22Rv1 (cell line): ENCODE measurements around the gene HIVEP3.

Source experiments
- H3K27ac ChIP-seq: fragments of 450-650 bp; 2 replicates; pipeline ENCODE4 v1.5.1; 2017
- CTCF ChIP-seq: fragments of 450-650 bp; IDR thresholded peaks from 2 replicates; pipeline ENCODE4 v1.5.1; 2017; ENCODE audit warnings: mild to moderate bottlenecking
- ZFX ChIP-seq: fragments of 450-650 bp; IDR thresholded peaks from 2 replicates; pipeline ENCODE4 v1.6.1; 2017; ENCODE audit warnings: antibody characterized with exemption, borderline replicate concordance

Gene HIVEP3

GRCh38 chr1:41482001-41482765 is 436.5 kb downstream of the HIVEP3 start:
- peak overlapping the region; percentile 84 for H3K27ac ChIP-seq
- TF ChIP-seq ZFX (no peak), CTCF (no peak)

- TF ChIP-seq ZFX (no peak), CTCF (no peak)
These were observed 437.5 kb downstream of the HIVEP3 start for GRCh38 chr1:41481109-41481775.

GRCh38 chr1:41480204-41481108 is 438.3 kb downstream of the HIVEP3 start:
- no peak for TF ChIP-seq CTCF
- peak overlapping the region; percentile 84 for H3K27ac ChIP-seq

More at GRCh38 chr1:41481109-41481775, 437.5 kb downstream of the HIVEP3 start:
- peak overlapping the region; percentile 84 for H3K27ac ChIP-seq

- TF ChIP-seq CTCF (no peak), ZFX (no peak)
- peak overlapping the region; percentile 84 for H3K27ac ChIP-seq
These were observed 438.9 kb downstream of the HIVEP3 start for GRCh38 chr1:41479808-41480160.

GRCh38 chr1:41479000-41479807 is 439.5 kb downstream of the HIVEP3 start:
- peak overlapping the region; percentile 84 for H3K27ac ChIP-seq
- TF ChIP-seq CTCF (no peak), ZFX (no peak)

GRCh38 chr1:41478118-41478748 is 440.5 kb downstream of the HIVEP3 start:
- peak overlapping the region; percentile 84 for H3K27ac ChIP-seq
- no peak for TF ChIP-seq CTCF
